H9 (cell line): Measurements from ENCODE around the gene P4HTM. TPM values are rescaled to one million over a fixed set of nuclear protein-coding genes. Genes with fewer than 3 reads are reported as not detected.

Source experiments
- DNase-seq: peaks from one replicate; pipeline ENCODE4 v3.0.0-alpha.2; 2017
- H2AFZ ChIP-seq: one replicate; pipeline ENCODE4 v1.6.1; 2013; ENCODE audit warnings: mild to moderate bottlenecking, low read length, control low read depth, moderate library complexity
- H2AK5ac ChIP-seq: 2 replicates; pipeline ENCODE4 v1.6.1; 2013; ENCODE audit warnings: low read length, control low read depth, mixed read lengths; ENCODE audit not compliant: insufficient read length
- H2BK120ac ChIP-seq: one replicate; pipeline ENCODE4 v1.6.1; 2013; ENCODE audit warnings: low read depth, mild to moderate bottlenecking, low read length, control low read depth, inconsistent platforms; ENCODE audit not compliant: poor library complexity, severe bottlenecking
- H2BK12ac ChIP-seq: 2 replicates; pipeline ENCODE4 v1.6.1; 2013; ENCODE audit warnings: low read length, control low read depth, mixed read lengths, low read depth; ENCODE audit not compliant: insufficient read length
- H2BK15ac ChIP-seq: 2 replicates; pipeline ENCODE4 v1.6.1; 2013; ENCODE audit warnings: low read depth, low read length, control low read depth
- H2BK20ac ChIP-seq: one replicate; pipeline ENCODE4 v1.6.1; 2013; ENCODE audit warnings: low read depth, mild to moderate bottlenecking, low read length, control low read depth, inconsistent platforms; ENCODE audit not compliant: poor library complexity, severe bottlenecking
- H2BK5ac ChIP-seq: 2 replicates; pipeline ENCODE4 v1.6.1; 2013; ENCODE audit warnings: low read length, control low read depth, mixed read lengths; ENCODE audit not compliant: insufficient read length
- H3K14ac ChIP-seq: 2 replicates; pipeline ENCODE4 v1.6.1; 2013; ENCODE audit warnings: low read length, control low read depth; ENCODE audit not compliant: insufficient read depth
- H3K18ac ChIP-seq: 2 replicates; pipeline ENCODE4 v1.6.1; 2013; ENCODE audit warnings: low read depth, mild to moderate bottlenecking, mixed read lengths, low read length, control low read depth; ENCODE audit not compliant: insufficient read length
- H3K23ac ChIP-seq: 2 replicates; pipeline ENCODE4 v1.6.1; 2013; ENCODE audit warnings: low read length, control low read depth, mixed read lengths, low read depth; ENCODE audit not compliant: insufficient read length
- H3K23me2 ChIP-seq: 2 replicates; pipeline ENCODE4 v1.6.1; 2013; ENCODE audit warnings: low read depth, mild to moderate bottlenecking, mixed read lengths, low read length, control low read depth; ENCODE audit not compliant: insufficient read length, poor library complexity, severe bottlenecking
- H3K27ac ChIP-seq: 2 replicates; pipeline ENCODE4 v1.5.1; 2013; ENCODE audit warnings: low read length, control low read depth, mixed read lengths, low read depth; ENCODE audit not compliant: insufficient read length
- H3K27me3 ChIP-seq: 2 replicates; pipeline ENCODE4 v1.6.1; 2013; ENCODE audit warnings: low read length, control low read depth, inconsistent platforms; ENCODE audit not compliant: insufficient read depth
- H3K4ac ChIP-seq: 2 replicates; pipeline ENCODE4 v1.6.1; 2013; ENCODE audit warnings: low read depth, mild to moderate bottlenecking, control low read depth, inconsistent platforms, low read length, moderate library complexity
- H3K4me1 ChIP-seq: 2 replicates; pipeline ENCODE4 v1.6.1; 2013; ENCODE audit warnings: low read length, control low read depth, inconsistent platforms; ENCODE audit not compliant: insufficient read depth
- H3K4me2 ChIP-seq: 2 replicates; pipeline ENCODE4 v1.6.1; 2013; ENCODE audit warnings: low read length, control low read depth, mixed read lengths; ENCODE audit not compliant: insufficient read length, insufficient read depth
- H3K56ac ChIP-seq: 2 replicates; pipeline ENCODE4 v1.6.1; 2013; ENCODE audit warnings: low read depth, mild to moderate bottlenecking, mixed read lengths, low read length, control low read depth; ENCODE audit not compliant: insufficient read length
- H3K79me1 ChIP-seq: 2 replicates; pipeline ENCODE4 v1.6.1; 2013; ENCODE audit warnings: low read depth, mild to moderate bottlenecking, moderate library complexity, low read length, control low read depth, inconsistent platforms; ENCODE audit not compliant: insufficient read depth, poor library complexity, severe bottlenecking
- H3K79me2 ChIP-seq: 2 replicates; pipeline ENCODE4 v1.6.1; 2013; ENCODE audit warnings: low read length, control low read depth, inconsistent platforms; ENCODE audit not compliant: insufficient read depth
- H3K9ac ChIP-seq: 2 replicates; pipeline ENCODE4 v1.6.1; 2013; ENCODE audit warnings: low read length, control low read depth, mixed read lengths; ENCODE audit not compliant: insufficient read length; ENCODE audit errors: extremely low read depth
- H3K9me3 ChIP-seq: one replicate; pipeline ENCODE4 v1.6.1; 2013; ENCODE audit warnings: low read depth, low read length, inconsistent platforms; ENCODE audit not compliant: control insufficient read depth
- H3T11ph ChIP-seq: one replicate; pipeline ENCODE4 v1.6.1; 2013; ENCODE audit warnings: mild to moderate bottlenecking, low read length, control low read depth, inconsistent platforms
- H4K20me1 ChIP-seq: one replicate; pipeline ENCODE4 v1.6.1; 2013; ENCODE audit not compliant: control insufficient read depth, insufficient read length, insufficient read depth
- H4K5ac ChIP-seq: 2 replicates; pipeline ENCODE4 v1.6.1; 2013; ENCODE audit warnings: low read depth, mild to moderate bottlenecking, mixed read lengths, low read length, control low read depth; ENCODE audit not compliant: insufficient read length
- H4K8ac ChIP-seq: replicated peaks from 2 replicates; pipeline ENCODE4 v1.6.1; 2013; ENCODE audit warnings: low read length, control low read depth, mixed read lengths, low read depth; ENCODE audit not compliant: insufficient read length
- H4K91ac ChIP-seq: 2 replicates; pipeline ENCODE4 v1.6.1; 2013; ENCODE audit warnings: low read depth, mild to moderate bottlenecking, moderate library complexity, mixed read lengths, low read length, control low read depth; ENCODE audit not compliant: insufficient read length
- H3K27ac Mint-ChIP-seq, 3 experiments: 2 replicates in 2 of 3; 3 replicates in 1 of 3; pipeline ENCODE4 v1.8.0; 2020 to 2021; ENCODE audit warnings: mixed read lengths in 3 of 3, mild to moderate bottlenecking in 1 of 3, moderate library complexity in 1 of 3
- H3K27me3 Mint-ChIP-seq: 2 replicates; pipeline ENCODE4 v1.8.0; 2021; ENCODE audit warnings: low read depth, mild to moderate bottlenecking, moderate library complexity, mixed read lengths
- H3K36me3 Mint-ChIP-seq, 3 experiments: 2 replicates in 2 of 3; 3 replicates in 1 of 3; pipeline ENCODE4 v1.8.0; 2020 to 2021; ENCODE audit warnings: low read depth in 3 of 3, mixed read lengths in 3 of 3; ENCODE audit not compliant: insufficient read depth in 1 of 3
- H3K4me1 Mint-ChIP-seq, 2 experiments: 2 replicates each; pipeline ENCODE4 v1.8.0; 2020; ENCODE audit warnings: mixed read lengths in 2 of 2
- H3K4me3 Mint-ChIP-seq, 2 experiments: 2 replicates in 1 of 2; 3 replicates in 1 of 2; pipeline ENCODE4 v1.8.0; 2020 to 2021; ENCODE audit warnings: mild to moderate bottlenecking in 2 of 2, mixed read lengths in 2 of 2, moderate library complexity in 1 of 2
- H3K9me3 Mint-ChIP-seq, 2 experiments: 2 replicates in 1 of 2; 3 replicates in 1 of 2; pipeline ENCODE4 v1.8.0; 2020; ENCODE audit warnings: mild to moderate bottlenecking in 2 of 2, mixed read lengths in 2 of 2, moderate library complexity in 1 of 2
- CTCF ChIP-seq: fragments of 200-600 bp; sonication (generic); conservative IDR thresholded peaks from 3 replicates; pipeline ENCODE4 v1.8.0; 2021; ENCODE audit warnings: antibody characterized with exemption, mild to moderate bottlenecking
- WGBS: extraction: QIAGEN DNeasy Blood & Tissue Kit; methylation state at CpG from one replicate; pipeline ENCODE4 v1.1.7; 2013; ENCODE audit warnings: missing lambda C conversion rate, low lambda C conversion rate, mixed read lengths; ENCODE audit not compliant: insufficient read length; ENCODE audit errors: extremely low coverage; 5-methylcytosine and 5-hydroxymethylcytosine counted together
- total RNA-seq: library from RNA; stranded (reverse); gene quantifications from 2 replicates; pipeline ENCODE4 v1.2.1, GENCODE V29; 2021

The P4HTM gene
- total RNA-seq, 1 experiment from 2014 or later, result 36.0 TPM

- no peak overlapping the region for H2BK5ac ChIP-seq
- no peak overlapping the region for H4K8ac ChIP-seq
- H4K91ac ChIP-seq, result no peak overlapping the region
- H3K4me2 ChIP-seq, result no peak overlapping the region
- H3K79me2 ChIP-seq, result peaks cover 7% of the 10 kb centered on the region; the same call in 1 of the 2 replicates
- H2BK15ac ChIP-seq, result no peak overlapping the region
- H3K27ac Mint-ChIP-seq, result no peak overlapping the region
- peaks cover 13 to 14% of the 10 kb centered on the region in 2 experiments for H3K4me1 Mint-ChIP-seq
- no peaks in the 10 kb centered on the region for H3K9me3 ChIP-seq
- no peak overlapping the region for H3K4ac ChIP-seq
- no peak overlapping the region for H2BK12ac ChIP-seq
- no peaks in the 10 kb centered on the region for H3K27me3 Mint-ChIP-seq
- whole genome bisulfite sequencing, result no CpG with 5 or more reads among the region's 19 CpGs
- H3K36me3 Mint-ChIP-seq, result peaks cover 25 to 70% (median 62%) of the 10 kb centered on the region in 3 experiments
- H3K4me3 Mint-ChIP-seq, result peak overlapping the region in 1 of 2 experiments; percentile 34; a peak in 2 of 5 replicates
- H3K23ac ChIP-seq, result no peak overlapping the region
- H3K18ac ChIP-seq, result no peak overlapping the region
- H4K20me1 ChIP-seq, result no peaks in the 10 kb centered on the region
- DNase-seq, result no peak
- peaks cover 8% of the 10 kb centered on the region for H3K23me2 ChIP-seq
- H2AK5ac ChIP-seq, result no peak overlapping the region
- no peak overlapping the region for H3K14ac ChIP-seq
- H2BK20ac ChIP-seq, result no peak overlapping the region
- no peaks in the 10 kb centered on the region for H3K27me3 ChIP-seq
- no peak for TF ChIP-seq CTCF
- H3K79me1 ChIP-seq, result no peaks in the 10 kb centered on the region
- no peak overlapping the region for H3T11ph ChIP-seq
- H2BK120ac ChIP-seq, result no peak overlapping the region
- no peak overlapping the region for H2AFZ ChIP-seq
- no peaks in the 10 kb centered on the region; the same call in 1 of the 2 replicates for H3K4me1 ChIP-seq
- H4K5ac ChIP-seq, result no peak overlapping the region
- no peaks in the 10 kb centered on the region for H3K9me3 Mint-ChIP-seq
- no peak overlapping the region for H3K9ac ChIP-seq
- no peak overlapping the region for H3K27ac ChIP-seq
- H3K56ac ChIP-seq, result no peak overlapping the region
Measured at GRCh38 chr3:49013113-49013737, 23.2 kb downstream of the P4HTM start.
